Heart left ventricle (tissue), 16 donors: ENCODE data around the gene PPM1J. TPM values are rescaled to one million over a fixed set of nuclear protein-coding genes. Genes with fewer than 3 reads are reported as not detected.

Experiments
- ATAC-seq, 4 donors: fragments of 200-7000 bp; cut with Tn5 transposase; one replicate each; pipeline ENCODE4 v1.9.1; 2020 to 2022; ENCODE audit warnings: moderate library complexity in 4 of 4, mild to moderate bottlenecking in 3 of 4, moderate number of reproducible peaks in 1 of 4
- DNase-seq, 5 donors: peaks; one replicate each; pipeline ENCODE4 v3.0.0-alpha.2; 2020
- H3K27ac ChIP-seq, 12 donors: fragments of 200-600 bp; sonication (generic) in 4 of 12; one replicate each; pipeline versions ENCODE4 v1.5.0 to v1.8.0; 2016 to 2022; ENCODE audit warnings: mild to moderate bottlenecking in 2 of 12
- H3K27me3 ChIP-seq, 9 donors: fragments of 200-600 bp; sonication (generic) in 2 of 9; one replicate each; pipeline versions ENCODE4 v1.5.1 to v1.8.0; 2016 to 2022; ENCODE audit warnings: mild to moderate bottlenecking in 3 of 9
- H3K36me3 ChIP-seq, 9 donors: fragments of 200-600 bp; sonication (generic) in 2 of 9; one replicate each; pipeline versions ENCODE4 v1.5.0 to v1.8.0; 2018 to 2022; ENCODE audit warnings: mild to moderate bottlenecking in 2 of 9
- H3K4me1 ChIP-seq, 12 donors: fragments of 200-600 bp; sonication (generic) in 4 of 12; one replicate each; pipeline versions ENCODE4 v1.5.0 to v1.8.0; 2016 to 2022; ENCODE audit warnings: mild to moderate bottlenecking in 3 of 12
- H3K4me3 ChIP-seq, 12 donors: fragments of 200-600 bp; sonication (generic) in 4 of 12; one replicate each; pipeline versions ENCODE4 v1.5.0 to v1.8.0; 2017 to 2022; ENCODE audit warnings: mild to moderate bottlenecking in 9 of 12, moderate library complexity in 4 of 12
- H3K9me3 ChIP-seq, 12 donors: fragments of 200-600 bp; sonication (generic) in 4 of 12; one replicate each; pipeline versions ENCODE4 v1.5.0 to v1.8.0; 2016 to 2022; ENCODE audit warnings: mild to moderate bottlenecking in 1 of 12
- CTCF ChIP-seq, 12 donors: fragments of 200-600 bp; sonication (generic) in 4 of 12; IDR thresholded peaks; one replicate each; pipeline versions ENCODE4 v1.5.0 to v1.8.0; 2018 to 2022; ENCODE audit warnings: antibody characterized with exemption in 12 of 12, mild to moderate bottlenecking in 5 of 12
- POLR2A ChIP-seq, 2 donors: fragments of 450-650 bp; IDR thresholded peaks; one replicate each; pipeline ENCODE4 v1.6.1; 2017; ENCODE audit warnings: antibody characterized with exemption in 2 of 2, mild to moderate bottlenecking in 2 of 2, moderate library complexity in 2 of 2
- WGBS, 4 donors: extraction: QIAGEN DNeasy Blood & Tissue Kit in 2 of 4; methylation state at CpG; one replicate each; pipeline versions ENCODE4 v1.1.5 to v1.1.7; 2013 to 2018; 5-methylcytosine and 5-hydroxymethylcytosine counted together
- intact Hi-C, 10 donors: fragments of 100-400 bp; cut with DNase I; formaldehyde crosslinking; loops; one replicate each; pipeline versions ENCODE4 v1.11.1 to v1.14.2; 2022
- polyA plus RNA-seq, 2 donors: library from polyadenylated mRNA; stranded (reverse); fragments of 200-250 nt; gene quantifications; one replicate each; pipeline ENCODE4 v1.2.3, GENCODE V29; 2013
- total RNA-seq, 9 donors: library from RNA; depleted of rRNA in 2 of 9; stranded (reverse); fragments of >200 nt in 2 of 9; fragmentation: NEBNext Ultra II Directional in 3 of 9; extraction: Animal tissue kit (Norgen Biotek cat#: 25700) in 3 of 9; gene quantifications; one replicate each; pipeline versions ENCODE4 v1.1.0 to v1.2.4, GENCODE V29; 2016 to 2023
- donor health status: ischemic (EF 13 %, LVEDD 7.1; RV severe dilation, severe dysfunction).
- donor health status: healthy with polysubstance abuse.
- donor health status: DM: no; HTN: yes; CAD: no.
- donor health status: DM: no; HTN: no; CAD: no.
- donor health status: ischemic (EF 25% LVEDD 6.9; RV normal size, moderate dysfunction).
- donor health status: ischemic (EF 25% LVEDD 5.7; RV mildly dilated, moderate dysfunction).
- donor health status: healthy.
- donor health status: DM: yes; HTN: yes; CAD: no.
- donor health status: ischemic (EF 35%, LVEDD 5.7; RV mildly dilated, moderate dysfunction).
- donor health status: nonischemic (EF 11% LVEDD 7.7; RV severe dilation, severe dysfunction).
- donor health status: DM: yes; HTN: yes; CAD: no.
- donor health status: PGD.
- donor health status: ischemic (EF 29% LVEDD 5.4; RV normal size, mild dysfunction).
- donor health status: nonischemic (EF 23%, LVEDD 6.1; RV moderate dilation, normal function).

Gene PPM1J
- total and polyA plus RNA-seq, 11 donors: 1.8 to 11.5 (median 8.1) TPM

- ATAC-seq (no peak), DNase-seq (no peak)
- intact Hi-C loops: loop anchor here in 5 of 10 donors (5.0 to 10.0 kb wide), 4 partner anchors 174 to 964 kb away; partner anchors contain the start of gene LRIG2 (in 5 of the 5)
- peaks cover 0 to 4% (median 0%) of the 10 kb centered on the region in 9 donors for H3K36me3 ChIP-seq
- no peak overlapping the region for H3K4me3 ChIP-seq
- peaks cover 0 to 33% (median 23%) of the 10 kb centered on the region in 12 donors for H3K4me1 ChIP-seq
- H3K27me3 ChIP-seq: no peaks in the 10 kb centered on the region
- H3K9me3 ChIP-seq: no peaks in the 10 kb centered on the region
- no peak overlapping the region for H3K27ac ChIP-seq
- no peak for TF ChIP-seq CTCF (IDR thresholded peaks at IDR 0.05)
- no peak for TF ChIP-seq POLR2A (IDR thresholded peaks at IDR 0.05)
- WGBS, 4 donors: 91 to 100% (median 95%) methylated on average over 3 of the region's 3 CpGs
Observed at GRCh38 chr1:112710586-112710985, 4.5 kb downstream of the PPM1J start.

- intact Hi-C loops: loop anchor here in 5 of 10 donors (5.0 to 10.0 kb wide), 4 partner anchors 175 to 965 kb away; partner anchors contain the start of gene LRIG2 (in 5 of the 5)
- ATAC-seq: no peak
- H3K4me1 ChIP-seq: peaks cover 0 to 38% (median 25%) of the 10 kb centered on the region in 12 donors
Observed at GRCh38 chr1:112710159-112710558, 5.0 kb downstream of the PPM1J start.

GRCh38 chr1:112708489-112708888 is 6.6 kb downstream of the PPM1J start:
- 95 to 98% (median 96%) methylated on average over 3 of the region's 3 CpGs for WGBS, 4 donors
- H3K27me3 ChIP-seq: no peaks in the 10 kb centered on the region
- H3K27ac ChIP-seq: no peak overlapping the region
- intact Hi-C loops: loop anchor here in 9 of 10 donors (5.0 to 10.0 kb wide), 6 partner anchors 36 to 316 kb away; partner anchors contain the start of genes WNT2B (in 4 of the 9), CTTNBP2NL (in 1 of the 9) and MOV10 (in 1 of the 9)
- no peak overlapping the region for H3K4me3 ChIP-seq
- ATAC-seq: no peak
- no peaks in the 10 kb centered on the region for H3K9me3 ChIP-seq
- no peak for DNase-seq
- H3K36me3 ChIP-seq: peaks cover 0 to 13% (median 3%) of the 10 kb centered on the region in 9 donors
- H3K4me1 ChIP-seq: peaks cover 3 to 38% (median 26%) of the 10 kb centered on the region in 12 donors
- no peak for TF ChIP-seq POLR2A (IDR thresholded peaks at IDR 0.05)
- no peak for TF ChIP-seq CTCF (IDR thresholded peaks at IDR 0.05)

More at GRCh38 chr1:112710159-112710558, 5.0 kb downstream of the PPM1J start:
- WGBS, 4 donors: 90 to 96% (median 94%) methylated on average over 6 to 7 of the region's 7 CpGs
- H3K36me3 ChIP-seq: peaks cover 0 to 4% (median 0%) of the 10 kb centered on the region in 9 donors
- TF ChIP-seq POLR2A (IDR thresholded peaks at IDR 0.05) (no peak), CTCF (IDR thresholded peaks at IDR 0.05) (no peak)
- H3K27ac ChIP-seq: no peak overlapping the region
- no peak for DNase-seq
- no peaks in the 10 kb centered on the region for H3K27me3 ChIP-seq
- no peaks in the 10 kb centered on the region for H3K9me3 ChIP-seq
- no peak overlapping the region for H3K4me3 ChIP-seq

DNA sequence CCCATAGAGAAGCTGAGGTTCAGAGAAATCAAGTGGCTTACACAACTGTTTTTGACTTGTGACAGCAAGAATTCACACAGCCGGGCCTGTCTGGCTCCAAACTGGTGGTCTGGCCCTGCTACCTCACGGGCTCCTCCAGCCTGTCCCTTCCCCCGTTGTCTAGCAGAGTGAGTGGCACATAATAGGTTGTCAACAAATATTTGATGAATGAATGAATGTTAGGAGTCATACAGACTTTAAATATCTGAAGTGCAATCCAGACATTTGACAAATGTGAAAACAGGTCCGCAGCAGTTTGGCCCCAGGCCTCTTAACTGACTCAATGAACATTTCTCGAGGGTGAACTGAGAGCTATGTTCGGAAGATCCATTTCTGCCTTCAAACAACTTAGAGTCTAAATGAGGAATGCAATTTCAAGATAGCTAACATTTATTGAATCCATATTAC is 7.1 kb downstream of the PPM1J start:
- DNase-seq: no peak
- peak overlapping the region in 8 of 12 donors; percentile 94 to 100 (median 99) for H3K27ac ChIP-seq
- H3K36me3 ChIP-seq: peaks cover 0 to 17% (median 8%) of the 10 kb centered on the region in 9 donors
- TF ChIP-seq CTCF (IDR thresholded peaks at IDR 0.05): no peak
- no peak for TF ChIP-seq POLR2A (IDR thresholded peaks at IDR 0.05)
- ATAC-seq: no peak
- intact Hi-C loops: loop anchor here in 9 of 10 donors (5.0 to 10.0 kb wide), 6 partner anchors 36 to 316 kb away; partner anchors contain the start of genes WNT2B (in 4 of the 9), CTTNBP2NL (in 1 of the 9) and MOV10 (in 1 of the 9)
- H3K4me3 ChIP-seq: peak overlapping the region in 1 of 12 donors; percentile 75
- no peaks in the 10 kb centered on the region for H3K27me3 ChIP-seq
- no peaks in the 10 kb centered on the region for H3K9me3 ChIP-seq
- peaks cover 3 to 39% (median 30%) of the 10 kb centered on the region in 12 donors for H3K4me1 ChIP-seq
- WGBS, 4 donors: 74 to 85% (median 78%) methylated on average over 6 of the region's 6 CpGs
